Stimulated activated CD4-positive, alpha-beta T cell treated with anti-CD3 and anti-CD28 coated beads, Interleukin-1b, Interleukin-23, amount 100 ng/mL, for 24 hours (primary cell): ENCODE measurements around the gene FCRL1.

Source experiments
- DNase-seq, 4 experiments: peaks; one replicate each; pipeline ENCODE4 v3.0.0-alpha.2; 2020; ENCODE audit warnings: low read depth in 4 of 4, low spot score in 1 of 4

Gene FCRL1, protein sequence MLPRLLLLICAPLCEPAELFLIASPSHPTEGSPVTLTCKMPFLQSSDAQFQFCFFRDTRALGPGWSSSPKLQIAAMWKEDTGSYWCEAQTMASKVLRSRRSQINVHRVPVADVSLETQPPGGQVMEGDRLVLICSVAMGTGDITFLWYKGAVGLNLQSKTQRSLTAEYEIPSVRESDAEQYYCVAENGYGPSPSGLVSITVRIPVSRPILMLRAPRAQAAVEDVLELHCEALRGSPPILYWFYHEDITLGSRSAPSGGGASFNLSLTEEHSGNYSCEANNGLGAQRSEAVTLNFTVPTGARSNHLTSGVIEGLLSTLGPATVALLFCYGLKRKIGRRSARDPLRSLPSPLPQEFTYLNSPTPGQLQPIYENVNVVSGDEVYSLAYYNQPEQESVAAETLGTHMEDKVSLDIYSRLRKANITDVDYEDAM

GRCh38 chr1:157819896-157820295 lies at the start of gene FCRL1:
Gene FCRL1 (minus strand): TSS chr1:157820120. CDS start chr1:157820037, 83 bp downstream.
- no peak for DNase-seq

DNA sequence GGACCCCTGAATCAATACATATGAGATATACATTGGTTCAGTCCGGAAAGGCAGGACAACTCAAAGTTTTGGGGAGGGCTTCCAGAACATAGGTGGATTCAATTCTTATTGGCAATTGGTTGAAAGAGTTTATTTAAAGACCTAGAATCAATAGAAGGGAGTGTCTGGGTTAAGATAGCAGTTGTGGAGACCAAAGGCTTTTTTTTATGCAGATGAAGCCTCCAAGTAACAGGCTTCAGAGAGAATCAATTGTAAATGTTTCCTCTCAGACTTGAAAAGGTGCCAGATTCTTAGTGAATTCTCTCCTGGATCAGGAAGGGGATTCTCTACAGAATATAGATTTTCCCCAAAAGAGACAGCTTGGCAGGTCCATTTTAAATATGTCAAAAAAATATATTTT lies 48.7 kb upstream of the FCRL1 start:
- no peak for DNase-seq

- no peak for DNase-seq
Measured at GRCh38 chr1:157862114-157863070, 42.5 kb upstream of the FCRL1 start.

DNA sequence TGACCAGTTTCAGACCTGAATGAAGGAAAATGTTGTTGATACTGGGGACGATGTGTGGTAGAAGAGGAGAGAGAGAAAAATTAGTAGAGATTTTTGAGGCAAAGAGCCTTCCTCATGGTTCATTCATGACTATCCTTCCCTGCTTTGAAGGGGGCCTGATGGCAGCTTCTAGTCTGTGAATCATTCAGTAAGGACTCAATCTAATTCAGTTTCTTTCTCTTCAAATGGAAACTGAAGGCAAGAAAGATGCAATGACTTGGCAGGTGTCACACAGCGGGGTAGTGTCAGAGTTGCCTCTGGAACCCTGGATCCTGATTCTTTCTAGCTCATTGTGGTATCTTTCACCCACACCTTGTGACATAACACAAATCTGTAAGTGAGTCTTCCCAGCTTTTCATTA lies 36.6 kb upstream of the FCRL1 start:
- no peak for DNase-seq

DNA sequence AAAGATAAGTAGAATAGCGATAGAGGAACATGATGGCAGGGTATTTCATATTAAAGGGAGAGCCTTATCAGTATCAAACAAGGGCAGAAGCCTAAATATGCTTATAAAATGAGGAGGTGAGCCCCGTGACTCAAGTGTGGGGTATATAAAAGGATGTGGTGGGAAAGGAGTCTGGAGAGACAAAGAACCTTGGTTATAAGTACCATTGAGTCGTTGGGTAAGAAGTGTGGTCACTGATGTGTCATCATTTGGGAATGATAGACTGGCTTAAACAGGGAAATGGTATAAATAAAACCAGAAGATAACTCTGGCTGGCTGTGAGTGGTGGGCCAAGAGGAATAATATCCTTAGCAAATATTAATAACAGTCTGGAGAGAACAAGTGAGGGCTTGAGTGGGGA lies 32.6 kb upstream of the FCRL1 start:
- no peak for DNase-seq

GRCh38 chr1:157849229-157849875 lies 29.4 kb upstream of the FCRL1 start:
- no peak for DNase-seq

GRCh38 chr1:157844089-157844830 lies 24.3 kb upstream of the FCRL1 start:
- no peak for DNase-seq

GRCh38 chr1:157842939-157843338 lies 23.0 kb upstream of the FCRL1 start:
- no peak for DNase-seq

- DNase-seq, result no peak
Measured at GRCh38 chr1:157841708-157842107, 21.8 kb upstream of the FCRL1 start, which contains the start of gene CD5L. Gene CD5L (minus strand): TSS chr1:157841808. CDS start chr1:157841701, 107 bp downstream.

DNA sequence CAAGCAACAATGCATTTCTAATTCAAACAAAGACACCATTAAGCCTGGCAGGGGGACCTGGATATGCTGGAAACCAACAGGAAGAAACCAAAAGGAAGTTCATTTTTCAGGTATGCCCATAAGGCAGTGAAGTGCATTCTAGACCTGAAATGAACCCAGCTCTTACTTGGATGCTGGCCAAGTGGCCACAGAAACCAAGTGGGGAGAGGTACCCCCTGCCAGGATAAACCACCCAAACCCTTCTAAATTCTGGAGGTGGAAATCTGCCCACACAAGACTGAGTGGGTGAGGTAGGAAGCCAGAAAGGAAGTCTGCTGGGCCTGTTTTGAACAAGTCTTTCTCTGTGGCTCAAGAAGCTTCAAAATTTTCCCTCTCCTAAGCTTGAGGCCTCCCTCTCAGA lies 19.0 kb upstream of the FCRL1 start:
- no peak for DNase-seq

DNA sequence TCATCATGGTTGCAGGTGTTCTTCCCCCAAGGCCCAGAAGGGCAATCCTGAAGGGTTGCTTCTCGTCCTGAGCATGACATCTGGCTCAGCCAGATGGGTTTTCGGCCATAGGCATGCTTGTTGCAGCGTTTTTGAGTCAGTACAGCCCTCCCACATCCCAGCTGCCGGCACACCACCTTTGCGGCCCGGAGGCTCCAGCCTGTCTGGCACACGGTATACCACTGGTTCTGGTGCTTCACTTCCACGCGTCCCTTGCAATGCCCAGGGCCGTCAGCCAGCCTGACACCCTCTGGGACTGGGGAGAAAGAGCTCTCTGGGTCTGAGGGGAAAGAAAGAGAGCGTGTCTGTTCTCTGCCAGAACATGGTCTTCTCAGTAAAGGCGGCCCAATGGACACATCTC lies 14.5 kb upstream of the FCRL1 start:
- DNase-seq, result no peak

DNA sequence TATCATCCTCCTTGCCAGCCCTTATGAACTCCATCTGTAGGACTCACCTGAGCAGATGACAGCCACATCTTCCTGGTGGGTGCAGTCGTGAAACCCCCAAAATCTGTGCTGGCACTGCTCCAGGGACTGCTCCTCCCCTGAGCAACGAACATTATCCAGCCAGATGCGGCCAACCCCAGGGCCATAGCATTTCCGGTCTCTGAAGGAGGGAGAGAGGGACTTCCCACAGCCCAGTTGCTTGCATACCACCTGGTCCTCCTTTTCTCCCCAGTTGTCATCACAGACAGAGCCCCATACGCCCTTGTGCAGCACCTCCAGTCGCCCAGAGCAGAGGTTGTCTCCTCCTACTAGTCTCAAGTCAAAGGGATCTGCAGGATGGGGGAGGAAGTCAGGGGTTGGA lies 13.2 kb upstream of the FCRL1 start:
- DNase-seq, result no peak

DNA sequence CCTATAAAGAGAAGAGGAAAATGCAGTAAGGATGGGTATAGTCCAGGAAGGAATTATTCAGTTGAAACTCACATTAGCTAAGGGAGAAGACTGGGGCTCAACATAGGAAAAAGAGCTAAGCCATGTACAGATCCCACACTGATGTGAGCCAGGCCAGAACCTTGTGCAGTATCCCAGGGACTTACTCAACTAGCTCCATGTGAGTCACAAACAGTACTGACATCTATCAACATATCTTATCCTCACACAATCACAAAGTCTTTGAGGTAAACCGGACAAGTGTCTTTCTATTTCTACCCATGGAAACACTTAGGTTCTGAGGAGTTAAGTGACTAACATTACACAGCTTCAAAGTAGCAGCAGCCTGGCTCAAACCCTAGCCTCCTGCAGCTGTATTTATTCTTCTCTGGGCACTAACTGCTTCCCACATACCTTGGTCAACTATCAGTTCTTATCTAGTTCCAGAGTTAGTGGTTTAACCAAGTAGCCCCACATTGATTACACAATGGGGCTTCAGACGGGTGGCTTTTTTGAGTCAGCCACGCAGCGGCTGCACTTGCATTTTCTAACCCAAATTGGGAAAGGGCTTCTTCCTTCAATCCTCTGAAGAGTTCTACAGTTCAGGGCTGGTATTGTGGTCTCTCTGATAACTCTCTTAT lies 12.2 kb upstream of the FCRL1 start:
- no peak for DNase-seq

GRCh38 chr1:157830887-157831286 lies 11.0 kb upstream of the FCRL1 start:
- DNase-seq, result no peak

DNA sequence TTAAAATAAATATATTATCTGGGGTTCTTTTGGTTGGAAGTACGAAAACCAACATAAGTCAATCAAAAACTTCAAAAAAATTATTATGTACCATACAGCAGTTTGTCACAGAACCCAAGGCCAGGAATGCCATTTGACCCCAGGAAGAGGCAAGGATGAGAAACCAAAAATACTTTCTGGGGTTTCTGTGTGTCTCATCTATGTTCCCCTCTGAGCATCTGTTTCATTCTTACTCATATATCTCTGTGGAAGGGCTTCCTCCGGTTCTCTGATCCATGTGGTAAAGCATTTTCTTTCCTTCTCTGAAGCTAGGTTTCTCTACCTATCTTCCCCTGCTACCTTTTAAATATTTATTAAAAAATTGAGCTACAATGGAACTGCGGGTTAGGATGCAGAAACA lies 9.8 kb upstream of the FCRL1 start:
- DNase-seq, result no peak

- no peak for DNase-seq
Measured at GRCh38 chr1:157829210-157829609, 9.3 kb upstream of the FCRL1 start.

DNA sequence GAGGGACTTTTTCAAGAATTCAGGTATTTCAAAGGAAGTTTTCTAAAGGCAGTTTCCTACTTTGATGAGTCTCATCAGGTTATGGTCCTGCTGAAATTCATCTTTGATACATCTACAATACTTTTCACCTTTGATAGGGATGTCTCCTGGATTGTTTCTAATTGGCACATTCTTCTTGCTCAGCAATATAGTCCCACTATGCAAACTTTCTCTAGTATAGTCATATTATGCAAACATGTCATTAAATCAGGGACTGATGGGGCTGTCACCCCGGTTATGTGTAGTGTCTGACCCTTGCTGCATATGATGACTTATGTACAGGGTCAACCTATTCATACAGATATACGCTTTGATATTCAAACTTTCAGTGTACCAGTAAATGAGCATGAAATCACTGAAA lies 379 bp upstream of the FCRL1 start:
- no peak for DNase-seq

- no peak for DNase-seq
Measured at GRCh38 chr1:157819215-157819614, 705 bp downstream of the FCRL1 start.

DNA sequence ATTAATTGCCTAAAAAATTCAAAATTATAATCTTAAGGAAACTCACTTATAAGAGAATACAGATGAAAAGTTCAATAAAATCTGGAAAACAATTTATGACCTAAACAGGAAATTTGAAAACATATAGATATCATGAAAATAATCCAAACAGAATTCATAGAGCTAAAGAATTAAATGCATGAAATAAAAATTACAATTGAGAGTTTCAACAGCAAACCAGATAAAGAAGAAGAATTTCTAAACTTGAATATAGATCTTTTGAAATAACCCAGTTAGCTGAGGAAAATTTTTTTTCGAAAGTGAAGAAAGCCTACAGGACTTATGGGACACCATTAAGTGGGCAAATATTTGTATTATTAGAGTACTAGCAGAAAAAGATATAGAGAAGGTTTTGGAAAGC lies 6.7 kb downstream of the FCRL1 start:
- no peak for DNase-seq

DNA sequence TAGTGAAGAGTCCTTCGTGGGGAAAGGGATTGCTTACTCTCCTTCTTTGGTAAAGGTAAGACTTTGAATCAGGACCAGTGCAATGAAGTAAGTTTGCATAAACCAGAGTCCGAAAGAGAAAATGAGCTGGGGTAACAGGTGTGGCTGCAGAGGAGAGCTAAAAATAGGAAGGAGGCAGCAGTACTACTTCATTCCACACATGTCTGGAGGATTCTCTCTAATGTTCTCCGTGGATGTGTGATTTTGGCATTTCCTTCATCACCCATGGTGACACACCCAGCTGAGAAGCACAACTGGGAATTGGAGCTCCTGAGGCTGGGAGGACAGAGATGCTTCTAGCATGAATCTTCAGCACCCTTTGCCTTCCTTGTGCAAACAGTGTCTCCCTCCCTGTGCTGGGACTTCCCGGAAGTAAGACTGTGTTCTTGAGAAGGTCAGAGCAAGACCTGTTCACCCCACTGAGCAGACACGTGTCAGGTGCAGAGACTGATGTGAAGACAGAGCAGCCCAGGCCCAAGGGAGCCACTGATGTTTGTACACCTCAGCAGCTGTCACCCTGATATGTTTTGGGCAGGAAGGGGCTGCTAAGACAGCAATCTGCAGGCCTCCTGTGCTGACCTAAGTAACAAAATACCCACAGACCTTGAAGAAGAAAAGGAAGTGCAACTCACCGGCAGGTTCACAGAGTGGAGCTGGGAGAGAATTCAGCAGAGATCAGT lies 13.3 kb downstream of the FCRL1 start:
- DNase-seq, result no peak
